GM13976 (cell line): ENCODE measurements around the gene GPSM1.

ENCODE experiments used
- DNase-seq: peaks from one replicate; pipeline ENCODE4 v3.0.0; 2012; ENCODE audit warnings: low spot score
- in situ Hi-C: fragments of 300-500 bp; cut with MboI; formaldehyde crosslinking; loops from one replicate; pipeline ENCODE4 v1.12.0; 2022; ENCODE audit warnings: low sequenced_read_pairs, mixed read lengths, inconsistent platforms; ENCODE audit not compliant: unreplicated experiment
- TF ChIP-seq, protein P1 (sequence below): IDR thresholded peaks from 2 replicates; pipeline ENCODE4 v1.5.1; 2012; ENCODE audit warnings: borderline replicate concordance, mild to moderate bottlenecking; ENCODE audit not compliant: insufficient read depth; ENCODE audit errors: extremely low read depth, missing control alignments, control extremely low read depth

GPSM1 gene

GRCh38 chr9:136345281-136346156 lies 18.2 kb downstream of the GPSM1 start:
- DNase-seq = no peak
- in situ Hi-C loops = no loop called here
- TF ChIP-seq, protein P1, sequence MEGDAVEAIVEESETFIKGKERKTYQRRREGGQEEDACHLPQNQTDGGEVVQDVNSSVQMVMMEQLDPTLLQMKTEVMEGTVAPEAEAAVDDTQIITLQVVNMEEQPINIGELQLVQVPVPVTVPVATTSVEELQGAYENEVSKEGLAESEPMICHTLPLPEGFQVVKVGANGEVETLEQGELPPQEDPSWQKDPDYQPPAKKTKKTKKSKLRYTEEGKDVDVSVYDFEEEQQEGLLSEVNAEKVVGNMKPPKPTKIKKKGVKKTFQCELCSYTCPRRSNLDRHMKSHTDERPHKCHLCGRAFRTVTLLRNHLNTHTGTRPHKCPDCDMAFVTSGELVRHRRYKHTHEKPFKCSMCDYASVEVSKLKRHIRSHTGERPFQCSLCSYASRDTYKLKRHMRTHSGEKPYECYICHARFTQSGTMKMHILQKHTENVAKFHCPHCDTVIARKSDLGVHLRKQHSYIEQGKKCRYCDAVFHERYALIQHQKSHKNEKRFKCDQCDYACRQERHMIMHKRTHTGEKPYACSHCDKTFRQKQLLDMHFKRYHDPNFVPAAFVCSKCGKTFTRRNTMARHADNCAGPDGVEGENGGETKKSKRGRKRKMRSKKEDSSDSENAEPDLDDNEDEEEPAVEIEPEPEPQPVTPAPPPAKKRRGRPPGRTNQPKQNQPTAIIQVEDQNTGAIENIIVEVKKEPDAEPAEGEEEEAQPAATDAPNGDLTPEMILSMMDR = no peak

DNA sequence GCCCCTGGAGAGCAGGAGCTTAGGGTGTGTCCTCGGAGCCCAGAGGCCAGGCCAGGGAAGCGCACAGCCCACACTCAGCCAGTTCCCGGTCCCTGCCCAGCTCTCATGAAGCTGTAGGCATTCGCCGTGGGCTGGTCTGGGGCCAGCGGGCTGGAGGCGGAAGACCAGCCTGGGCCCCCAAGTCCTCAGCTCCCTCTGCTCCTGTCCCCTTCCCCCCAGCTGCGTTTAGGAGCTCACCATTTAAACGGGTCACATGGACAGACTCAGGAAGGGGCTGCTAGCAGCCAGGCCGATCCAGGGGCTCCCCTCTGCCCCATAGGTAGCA lies 18.8 kb downstream of the GPSM1 start:
- TF ChIP-seq, protein P1 = no peak
- in situ Hi-C loops = no loop called here
- DNase-seq = no peak

DNA sequence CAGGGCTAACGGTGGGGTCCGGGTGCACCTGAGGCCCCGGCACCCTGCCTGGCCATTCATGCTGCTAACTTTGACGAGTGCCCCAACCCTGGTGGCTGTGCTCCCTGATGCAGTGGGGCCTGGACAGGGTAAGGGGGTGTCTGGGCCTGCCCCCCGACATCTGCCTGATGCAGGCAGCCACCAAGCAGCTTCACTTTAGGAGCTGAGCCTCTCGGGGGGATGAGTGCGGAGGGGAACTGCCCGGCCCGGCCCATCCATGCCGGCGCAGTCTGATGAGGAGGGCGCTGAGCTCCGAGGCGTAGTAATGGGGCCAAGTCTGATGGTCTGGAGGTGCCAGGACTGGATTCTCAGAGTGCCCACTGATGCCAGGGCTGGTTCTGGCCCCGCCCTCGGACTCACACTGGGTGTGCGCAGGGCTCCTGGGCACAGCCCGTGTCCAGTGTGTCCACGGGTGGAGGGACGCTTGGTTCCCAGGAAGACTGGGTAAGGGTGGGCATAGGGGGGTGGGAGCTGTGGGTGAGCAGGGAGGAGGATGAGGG lies 19.7 kb downstream of the GPSM1 start:
- DNase-seq = no peak
- TF ChIP-seq, protein P1 = no peak
- in situ Hi-C loops = no loop called here

DNA sequence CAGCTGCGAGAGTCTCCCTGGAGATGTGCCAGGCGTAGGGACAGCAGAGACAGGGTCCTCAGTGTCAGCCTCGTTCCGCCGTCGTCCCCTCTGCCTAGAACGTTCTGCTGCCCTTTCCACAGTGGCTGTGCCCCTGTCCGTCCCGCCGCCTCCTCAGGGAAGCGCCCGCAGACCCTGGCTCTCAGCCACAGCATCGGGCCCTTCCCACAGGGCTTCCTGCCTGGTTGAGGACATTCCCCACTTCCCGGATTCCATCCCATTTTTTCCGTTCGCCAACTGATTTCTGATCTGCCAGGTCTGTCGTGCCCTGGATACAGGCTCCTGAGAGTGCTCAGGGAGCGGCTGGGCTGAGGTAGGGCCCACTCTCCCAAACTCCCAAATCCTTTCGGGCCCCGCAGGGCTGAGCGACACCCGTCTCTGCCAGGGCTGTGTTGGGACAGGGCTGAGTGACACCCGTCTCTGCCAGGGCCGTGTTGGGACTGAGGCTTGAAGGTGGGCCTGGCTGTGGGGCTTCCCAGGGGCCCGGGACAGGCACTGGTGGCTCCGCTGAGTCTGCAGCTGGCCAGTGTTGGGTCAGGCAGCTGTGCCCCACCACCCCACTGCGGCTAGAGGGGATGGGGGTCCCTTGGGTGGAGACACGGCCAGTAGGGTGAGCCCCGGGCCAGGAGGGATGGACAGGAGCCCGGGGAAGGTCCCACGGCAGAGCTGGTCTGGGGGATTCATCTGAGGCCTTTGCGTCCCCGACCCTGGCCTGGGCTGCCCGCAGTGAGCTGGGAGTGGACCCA lies 20.3 kb downstream of the GPSM1 start:
- TF ChIP-seq, protein P1 = no peak
- in situ Hi-C loops = no loop called here
- no peak for DNase-seq

DNA sequence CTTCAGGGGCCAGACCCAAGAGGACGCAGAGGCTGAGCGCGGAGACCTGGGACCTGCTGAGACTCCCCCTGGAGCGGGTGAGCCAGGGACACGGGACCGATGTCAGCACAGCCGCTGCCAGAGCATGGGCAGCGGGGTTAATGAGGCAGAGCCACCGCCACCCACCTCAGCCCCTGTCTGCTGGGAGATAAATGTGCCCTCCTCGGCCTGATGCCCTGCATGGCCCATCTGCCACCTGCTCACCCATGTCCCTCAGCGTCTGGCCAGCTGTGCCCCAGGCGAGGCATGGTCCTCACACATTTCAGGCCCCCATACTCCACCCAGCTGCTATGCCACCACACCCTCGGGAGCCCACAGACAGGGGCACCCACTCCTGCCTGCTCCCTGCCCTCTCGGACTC lies 21.4 kb downstream of the GPSM1 start:
- TF ChIP-seq, protein P1 = no peak
- in situ Hi-C loops = no loop called here
- no peak for DNase-seq

DNA sequence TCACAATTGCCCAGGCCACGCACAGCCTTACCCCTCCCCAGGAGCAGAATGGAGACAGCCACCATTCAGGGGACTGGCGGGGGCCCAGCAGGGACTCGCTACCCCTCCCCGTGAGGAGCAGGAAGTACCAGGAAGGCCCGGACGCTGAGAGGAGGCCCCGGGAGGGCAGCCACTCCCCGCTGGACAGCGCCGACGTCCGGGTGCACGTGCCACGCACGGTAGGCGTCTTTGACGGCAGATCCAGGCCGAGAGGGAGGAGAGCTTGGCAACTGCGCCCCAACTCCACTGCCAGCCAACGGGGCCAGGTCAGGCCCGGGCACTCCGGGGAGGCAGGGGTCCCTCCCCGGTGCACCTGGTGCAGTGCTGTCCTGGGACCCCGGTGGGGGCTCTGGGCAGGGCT lies 22.2 kb downstream of the GPSM1 start:
- DNase-seq = no peak
- TF ChIP-seq, protein P1 = no peak
- in situ Hi-C loops = no loop called here
